Lung (tissue), 12 donors: Measurements from ENCODE around the gene UST. TPM values are rescaled to one million over a fixed set of nuclear protein-coding genes. Genes with fewer than 3 reads are reported as not detected.

Experiments used
- ATAC-seq: fragments of 200-7000 bp; cut with Tn5 transposase; one replicate; pipeline ENCODE4 v1.9.1; 2020; ENCODE audit warnings: moderate number of reproducible peaks; ENCODE audit not compliant: insufficient read depth, low FRiP score
- DNase-seq, 3 donors: peaks; one replicate each; pipeline ENCODE4 v3.0.0-alpha.2; 2013 to 2017
- H3K27ac ChIP-seq, 2 donors: one replicate each; pipeline ENCODE4 v1.5.1; 2013; ENCODE audit warnings: mild to moderate bottlenecking in 2 of 2, moderate library complexity in 2 of 2, control low read depth in 1 of 2, inconsistent platforms in 1 of 2, low read depth in 1 of 2, low read length in 1 of 2
- H3K27me3 ChIP-seq, 3 donors: one replicate each; pipeline ENCODE4 v1.5.1; 2013; ENCODE audit warnings: low read length in 2 of 3; ENCODE audit not compliant: control insufficient read depth in 3 of 3, insufficient read depth in 3 of 3
- H3K36me3 ChIP-seq, 4 donors: one replicate each; pipeline ENCODE4 v1.5.1; 2013; ENCODE audit warnings: low read length in 4 of 4, mild to moderate bottlenecking in 1 of 4, moderate library complexity in 1 of 4; ENCODE audit not compliant: control insufficient read depth in 4 of 4, insufficient read depth in 4 of 4
- H3K4me1 ChIP-seq, 5 donors: one replicate each; pipeline ENCODE4 v1.5.1; 2013; ENCODE audit warnings: low read length in 5 of 5, mild to moderate bottlenecking in 2 of 5, moderate library complexity in 1 of 5; ENCODE audit not compliant: control insufficient read depth in 5 of 5, insufficient read depth in 5 of 5
- H3K4me3 ChIP-seq: one replicate; pipeline ENCODE4 v1.5.1; 2013; ENCODE audit warnings: mild to moderate bottlenecking, control low read depth, moderate library complexity
- H3K9ac ChIP-seq, 2 donors: one replicate each; pipeline ENCODE4 v1.5.1; 2013; ENCODE audit warnings: low read length in 2 of 2, control low read depth in 1 of 2; ENCODE audit not compliant: insufficient read depth in 1 of 2
- H3K9me3 ChIP-seq, 4 donors: one replicate each; pipeline ENCODE4 v1.5.1; 2013; ENCODE audit warnings: low read length in 3 of 4, mild to moderate bottlenecking in 1 of 4, moderate library complexity in 1 of 4; ENCODE audit not compliant: control insufficient read depth in 4 of 4, insufficient read depth in 3 of 4
- CTCF ChIP-seq: IDR thresholded peaks from 2 replicates; pipeline ENCODE4 v1.5.1; 2012; ENCODE audit warnings: mild to moderate bottlenecking; ENCODE audit errors: control extremely low read depth, extremely low read depth
- WGBS, 2 donors: extraction: QIAGEN DNeasy Blood & Tissue Kit; methylation state at CpG; one replicate each; pipeline ENCODE4 v1.1.7; 2013; 5-methylcytosine and 5-hydroxymethylcytosine counted together
- polyA plus RNA-seq, 2 donors: library from polyadenylated mRNA; stranded (reverse); fragments of 200-250 nt; gene quantifications; one replicate each; pipeline ENCODE4 v1.2.1, GENCODE V29; 2013
- total RNA-seq, 2 donors: library from RNA; depleted of rRNA in 1 of 2; stranded (reverse); fragments of >200 nt in 1 of 2; gene quantifications; one replicate each; pipeline ENCODE4 v1.2.1, GENCODE V29; 2014 to 2021
- donor health status: control.
- donor health status: control.
- donor health status: Bipolar disorder and iron deficiency.
- donor health status: healthy.
- donor health status: DM: yes; HTN: yes; CAD: no.

Gene UST
- total and polyA plus RNA-seq, 4 donors: 4.5 to 24.0 (median 7.1) TPM

GRCh38 chr6:148885925-148886845 lies 139.4 kb downstream of the UST start:
- DNase-seq (no peak), ATAC-seq (no peak)
- Histone ChIP-seq H3K36me3 (no peaks in the 10 kb centered on the region), H3K27me3 (no peaks in the 10 kb centered on the region), H3K9me3 (no peaks in the 10 kb centered on the region), H3K4me1 (peaks cover 0 to 19% (median 6%) of the 10 kb centered on the region in 5 donors), H3K9ac (no peak overlapping the region), H3K4me3 (no peak overlapping the region), H3K27ac (no peak overlapping the region)
- WGBS, 2 donors: 86 to 88% methylated on average over 7 of the region's 7 CpGs
- TF ChIP-seq CTCF: no peak

GRCh38 chr6:148887181-148887580 lies 140.4 kb downstream of the UST start:
- Histone ChIP-seq H3K27ac (no peak overlapping the region), H3K4me1 (peaks cover 0 to 17% (median 6%) of the 10 kb centered on the region in 5 donors), H3K9ac (no peak overlapping the region), H3K9me3 (no peaks in the 10 kb centered on the region), H3K27me3 (no peaks in the 10 kb centered on the region), H3K4me3 (no peak overlapping the region), H3K36me3 (no peaks in the 10 kb centered on the region)
- DNase-seq (no peak), ATAC-seq (no peak)
- 72 to 95% methylated on average over 3 of the region's 3 CpGs for WGBS, 2 donors
- no peak for TF ChIP-seq CTCF

GRCh38 chr6:148888856-148889255 lies 142.0 kb downstream of the UST start:
- TF ChIP-seq CTCF: no peak
- peaks cover 0 to 17% (median 6%) of the 10 kb centered on the region in 5 donors for H3K4me1 ChIP-seq
- H3K4me3 ChIP-seq: no peak overlapping the region
- WGBS, 2 donors: 78 to 89% methylated on average over 3 of the region's 3 CpGs
- H3K9ac ChIP-seq: no peak overlapping the region
- no peak overlapping the region for H3K27ac ChIP-seq
- H3K36me3 ChIP-seq: no peaks in the 10 kb centered on the region
- H3K9me3 ChIP-seq: no peaks in the 10 kb centered on the region
- H3K27me3 ChIP-seq: no peaks in the 10 kb centered on the region
- DNase-seq (peak in 1 of 3 donors; percentile 44), ATAC-seq (no peak)
